ENCODE measurements around the gene TXLNB. TPM values are rescaled to one million over a fixed set of nuclear protein-coding genes. Genes with fewer than 3 reads are reported as not detected.
A peak's percentile ranks its signal among the peaks of the same experiment; 100 is the strongest.

Gene TXLNB
- total and polyA plus RNA-seq, 9 donors: 2.3 to 7.9 (median 5.0) TPM

- Histone ChIP-seq H3K9me3 (no peaks in the 10 kb centered on the region), H3K36me3 (no peaks in the 10 kb centered on the region), H3K27me3 (no peaks in the 10 kb centered on the region), H3K27ac (no peak overlapping the region), H3K4me1 (ENCODE audit: insufficient read depth) (no peaks in the 10 kb centered on the region), H3K4me3 (no peak overlapping the region)
- TF ChIP-seq POLR2A (IDR thresholded peaks at IDR 0.05): no peak
- TF ChIP-seq CTCF (IDR thresholded peaks at IDR 0.05): no peak
- TF ChIP-seq EP300 (IDR thresholded peaks at IDR 0.05): no peak
- 6 to 32% (median 9%) methylated on average over 1 of the region's 1 CpG for WGBS, 3 donors
- DNase-seq: no peak
- intact Hi-C loops (cut with DNase I): no loop called here
Observed at GRCh38 chr6:139324301-139324555, 32.4 kb upstream of the TXLNB start.

- 32 to 46% (median 37%) methylated on average over 21 of the region's 21 CpGs for WGBS, 3 donors
- Histone ChIP-seq H3K9me3 (no peaks in the 10 kb centered on the region), H3K4me3 (no peak overlapping the region), H3K27ac (no peak overlapping the region), H3K27me3 (no peaks in the 10 kb centered on the region), H3K4me1 (ENCODE audit: insufficient read depth) (no peaks in the 10 kb centered on the region), H3K36me3 (no peaks in the 10 kb centered on the region)
- DNase-seq: peak; percentile 66 to 82 (median 72)
- no peak for TF ChIP-seq POLR2A (IDR thresholded peaks at IDR 0.05)
- TF ChIP-seq CTCF (IDR thresholded peaks at IDR 0.05): no peak
- TF ChIP-seq EP300 (IDR thresholded peaks at IDR 0.05): no peak
- intact Hi-C loops (cut with DNase I): no loop called here
Observed at GRCh38 chr6:139323511-139324300, 31.9 kb upstream of the TXLNB start.

GRCh38 chr6:139320081-139320480 is 28.3 kb upstream of the TXLNB start:
- TF ChIP-seq EP300 (IDR thresholded peaks at IDR 0.05): no peak
- TF ChIP-seq POLR2A (IDR thresholded peaks at IDR 0.05): no peak
- TF ChIP-seq CTCF (IDR thresholded peaks at IDR 0.05): no peak
- no peak for DNase-seq
- no peak overlapping the region for H3K27ac ChIP-seq
- H3K36me3 ChIP-seq: no peaks in the 10 kb centered on the region
- H3K4me1 ChIP-seq (ENCODE audit: insufficient read depth): no peaks in the 10 kb centered on the region
- WGBS, 3 donors: 26 to 40% (median 34%) methylated on average over 2 of the region's 2 CpGs
- intact Hi-C loops (cut with DNase I): no loop called here
- no peak overlapping the region for H3K4me3 ChIP-seq
- no peaks in the 10 kb centered on the region for H3K27me3 ChIP-seq
- H3K9me3 ChIP-seq: no peaks in the 10 kb centered on the region

- Histone ChIP-seq H3K4me3 (no peak overlapping the region), H3K4me1 (ENCODE audit: insufficient read depth) (no peaks in the 10 kb centered on the region), H3K27me3 (no peaks in the 10 kb centered on the region), H3K27ac (no peak overlapping the region), H3K36me3 (no peaks in the 10 kb centered on the region), H3K9me3 (no peaks in the 10 kb centered on the region)
- intact Hi-C loops (cut with DNase I): no loop called here
- TF ChIP-seq CTCF (IDR thresholded peaks at IDR 0.05): no peak
- no peak for TF ChIP-seq EP300 (IDR thresholded peaks at IDR 0.05)
- no peak for TF ChIP-seq POLR2A (IDR thresholded peaks at IDR 0.05)
- 89 to 93% (median 92%) methylated on average over 2 of the region's 2 CpGs for WGBS, 3 donors
- no peak for DNase-seq
Observed at GRCh38 chr6:139316622-139317317, 25.0 kb upstream of the TXLNB start.
